Measurements from ENCODE around the gene GLB1L2. TPM values are rescaled to one million over a fixed set of nuclear protein-coding genes. Genes with fewer than 3 reads are reported as not detected.

Gene GLB1L2
- total and polyA plus RNA-seq, 3 donors from 2014 or later: 18.5 to 29.9 (median 29.1) TPM

- DNase-seq: peak; percentile 21
Measured at GRCh38 chr11:134412203-134413042, 80.6 kb downstream of the GLB1L2 start, which contains the start of gene B3GAT1. TSS of gene B3GAT1 (minus strand) at chr11:134412242. CDS start at chr11:134387659, 24,583 bp downstream.

GRCh38 chr11:134413043-134413825 lies 81.4 kb downstream of the GLB1L2 start:
- TF ChIP-seq POLR2A (IDR thresholded peaks at IDR 0.05): no peak
- intact Hi-C loops (cut with DNase I; ENCODE audit: low total_unique reads): no loop called here
- Histone ChIP-seq H3K9me3 (no peaks in the 10 kb centered on the region), H3K4me1 (peaks cover 8% of the 10 kb centered on the region), H3K27me3 (no peaks in the 10 kb centered on the region), H3K36me3 (ENCODE audit: low read depth, missing control alignments) (no peaks in the 10 kb centered on the region), H3K27ac (no peak overlapping the region), H3K4me3 (peak overlapping the region; percentile 43 to 56)
- no peak for DNase-seq
- 13 to 14% methylated on average over 15 to 22 of the region's 22 CpGs for WGBS, 2 donors

More at GRCh38 chr11:134412203-134413042, 80.6 kb downstream of the GLB1L2 start, which contains the start of gene B3GAT1:
- 0 to 2% methylated on average over 6 to 51 of the region's 94 CpGs for WGBS, 2 donors
- no peak for TF ChIP-seq POLR2A (IDR thresholded peaks at IDR 0.05)
- TF ChIP-seq CTCF (IDR thresholded peaks at IDR 0.05): no peak
- Histone ChIP-seq H3K9me3 (no peaks in the 10 kb centered on the region), H3K4me1 (peaks cover 8% of the 10 kb centered on the region), H3K27me3 (no peaks in the 10 kb centered on the region), H3K27ac (no peak within 1 kb of the TSS), H3K4me3 (peak within 1 kb of the TSS; percentile 43 to 56), H3K36me3 (ENCODE audit: low read depth, missing control alignments) (no peaks in the 10 kb centered on the region)
- intact Hi-C loops (cut with DNase I; ENCODE audit: low total_unique reads): no loop called here

GRCh38 chr11:134413826-134414731 lies 82.3 kb downstream of the GLB1L2 start:
- H3K4me1 ChIP-seq: peaks cover 8% of the 10 kb centered on the region
- no peaks in the 10 kb centered on the region for H3K27me3 ChIP-seq
- H3K27ac ChIP-seq: no peak overlapping the region
- WGBS, 2 donors: 46% methylated on average over 15 to 18 of the region's 18 CpGs
- no peak for DNase-seq
- intact Hi-C loops (cut with DNase I; ENCODE audit: low total_unique reads): no loop called here
- TF ChIP-seq CTCF (IDR thresholded peaks at IDR 0.05) (no peak), POLR2A (IDR thresholded peaks at IDR 0.05) (no peak)
- no peaks in the 10 kb centered on the region for H3K9me3 ChIP-seq
- no peak overlapping the region for H3K4me3 ChIP-seq
- H3K36me3 ChIP-seq (ENCODE audit: low read depth, missing control alignments): no peaks in the 10 kb centered on the region

- TF ChIP-seq CTCF (IDR thresholded peaks at IDR 0.05): no peak
- no peak for TF ChIP-seq POLR2A (IDR thresholded peaks at IDR 0.05)
- Histone ChIP-seq H3K4me3 (no peak overlapping the region), H3K36me3 (ENCODE audit: low read depth, missing control alignments) (no peaks in the 10 kb centered on the region), H3K4me1 (peaks cover 8% of the 10 kb centered on the region), H3K27me3 (no peaks in the 10 kb centered on the region), H3K9me3 (no peaks in the 10 kb centered on the region), H3K27ac (no peak overlapping the region)
- intact Hi-C loops (cut with DNase I; ENCODE audit: low total_unique reads): no loop called here
- no peak for DNase-seq
- WGBS, 2 donors: 36 to 46% methylated on average over 15 to 17 of the region's 17 CpGs
Measured at GRCh38 chr11:134414766-134415765, 83.3 kb downstream of the GLB1L2 start.

Measured in testis (tissue), 3 donors.